Measurements from ENCODE around the gene NAA80. TPM values are rescaled to one million over a fixed set of nuclear protein-coding genes. Genes with fewer than 3 reads are reported as not detected.

NAA80 gene
- total RNA-seq, 3 donors from 2014 or later (not counting 1 experiment from before 2014, with no cell fraction given): 22.2 to 30.3 (median 29.6) TPM

GRCh38 chr3:50300681-50301254, 1.6 kb upstream of the NAA80 start:
- Mint-ChIP-seq H3K9me3 (no peaks in the 10 kb centered on the region), H3K4me3 (peak overlapping the region; percentile 97), H3K27ac (peak overlapping the region; percentile 95 to 97), H3K4me1 (peaks cover 18 to 33% of the 10 kb centered on the region in 2 donors), H3K36me3 (no peaks in the 10 kb centered on the region), H3K27me3 (ENCODE audit: low read depth in 2 of 2) (no peaks in the 10 kb centered on the region)
- no peak for ATAC-seq
- Histone ChIP-seq H3K27me3 (ENCODE audit: control insufficient read depth, insufficient read depth, low read length) (no peaks in the 10 kb centered on the region), H3K9me3 (ENCODE audit: control insufficient read depth, insufficient read depth, low read length) (no peaks in the 10 kb centered on the region), H3K4me3 (ENCODE audit: low read length) (no peak overlapping the region), H3K4me1 (ENCODE audit: control insufficient read depth, insufficient read depth, low read length) (peaks cover 27% of the 10 kb centered on the region), H3K27ac (ENCODE audit: low read length) (no peak overlapping the region), H3K36me3 (ENCODE audit: control insufficient read depth, insufficient read depth, low read length) (peaks cover 2% of the 10 kb centered on the region)
- no peak for DNase-seq
- intact Hi-C loops (cut with micrococcal nuclease): no loop called here
- 93% methylated on average over 6 of the region's 6 CpGs for WGBS (ENCODE audit: insufficient coverage)
- no peak for TF ChIP-seq CTCF (IDR thresholded peaks at IDR 0.05)

- peaks cover 2% of the 10 kb centered on the region for H3K36me3 ChIP-seq (ENCODE audit: control insufficient read depth, insufficient read depth, low read length)
- no peaks in the 10 kb centered on the region for H3K9me3 ChIP-seq (ENCODE audit: control insufficient read depth, insufficient read depth, low read length)
- peak overlapping the region; percentile 36 for H3K4me3 ChIP-seq (ENCODE audit: low read length)
- H3K27ac Mint-ChIP-seq: peak overlapping the region; percentile 95 to 97
- intact Hi-C loops (cut with micrococcal nuclease): loop anchor here (1.0 to 5.0 kb wide), 3 partner anchors 37 to 62 kb away; partner anchors contain the start of gene TMEM115
- peak overlapping the region; percentile 97 for H3K4me3 Mint-ChIP-seq
- no peaks in the 10 kb centered on the region for H3K27me3 ChIP-seq (ENCODE audit: control insufficient read depth, insufficient read depth, low read length)
- H3K27me3 Mint-ChIP-seq (ENCODE audit: low read depth in 2 of 2): no peaks in the 10 kb centered on the region
- H3K36me3 Mint-ChIP-seq: no peaks in the 10 kb centered on the region
- H3K9me3 Mint-ChIP-seq: no peaks in the 10 kb centered on the region
- DNase-seq: peak in 1 of 2 donors; percentile 39
- peaks cover 27% of the 10 kb centered on the region for H3K4me1 ChIP-seq (ENCODE audit: control insufficient read depth, insufficient read depth, low read length)
- no peak for TF ChIP-seq CTCF (IDR thresholded peaks at IDR 0.05)
- no peak for ATAC-seq
- H3K4me1 Mint-ChIP-seq: peaks cover 18 to 33% of the 10 kb centered on the region in 2 donors
- H3K27ac ChIP-seq (ENCODE audit: low read length): peak overlapping the region; percentile 96
- WGBS (ENCODE audit: insufficient coverage): 57% methylated on average over 12 of the region's 12 CpGs
Observed at GRCh38 chr3:50299929-50300680, 900 bp upstream of the NAA80 start.

DNA sequence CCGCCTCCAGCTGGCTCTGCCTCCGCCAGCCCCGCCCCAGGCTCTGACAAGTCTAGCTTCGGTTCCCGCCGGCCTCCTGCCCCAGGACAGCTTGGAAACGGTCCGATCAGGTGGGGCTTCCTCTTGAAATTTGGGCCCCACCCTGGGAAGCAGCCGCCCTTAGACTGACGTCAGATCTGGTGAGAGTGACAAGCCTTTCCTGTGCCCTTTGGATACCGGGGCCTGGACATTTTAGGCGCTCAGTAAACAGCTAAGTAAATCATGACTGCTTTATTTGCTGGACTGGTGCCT, 378 bp upstream of the NAA80 start:
- DNase-seq (no peak), ATAC-seq (no peak)
- Histone ChIP-seq H3K27ac (ENCODE audit: low read length) (peak overlapping the region; percentile 96), H3K27me3 (ENCODE audit: control insufficient read depth, insufficient read depth, low read length) (no peaks in the 10 kb centered on the region), H3K4me3 (ENCODE audit: low read length) (peak overlapping the region; percentile 36), H3K36me3 (ENCODE audit: control insufficient read depth, insufficient read depth, low read length) (peaks cover 2% of the 10 kb centered on the region), H3K9me3 (ENCODE audit: control insufficient read depth, insufficient read depth, low read length) (no peaks in the 10 kb centered on the region), H3K4me1 (ENCODE audit: control insufficient read depth, insufficient read depth, low read length) (peaks cover 27% of the 10 kb centered on the region)
- TF ChIP-seq CTCF (IDR thresholded peaks at IDR 0.05): no peak
- 2% methylated on average over 12 of the region's 12 CpGs for WGBS (ENCODE audit: insufficient coverage)
- Mint-ChIP-seq H3K27ac (peak overlapping the region; percentile 95 to 97), H3K27me3 (ENCODE audit: low read depth in 2 of 2) (no peaks in the 10 kb centered on the region), H3K4me1 (peaks cover 18 to 33% of the 10 kb centered on the region in 2 donors), H3K4me3 (peak overlapping the region; percentile 97), H3K9me3 (no peaks in the 10 kb centered on the region), H3K36me3 (no peaks in the 10 kb centered on the region)
- intact Hi-C loops (cut with micrococcal nuclease): loop anchor here (1.0 to 5.0 kb wide), 3 partner anchors 38 to 61 kb away; partner anchors contain the start of gene TMEM115

Measured in natural killer cell (primary cell).